ENCODE results near the gene DHRS4L2.
"Not testable (repeated sequence)": the region's sequence is repeated elsewhere in the genome, so short reads cannot be mapped to it uniquely, and the experiment has no call there.

DHRS4L2 gene

GRCh38 chr14:23954279-23954614, 34.5 kb upstream of the DHRS4L2 start:
- not testable (repeated sequence) for ATAC-seq (ENCODE audit: low read depth); DNase-seq (ENCODE audit: low spot score); H3K4me1 ChIP-seq (ENCODE audit: insufficient read depth, poor library complexity, severe bottlenecking); H3K9me3 ChIP-seq (ENCODE audit: severe bottlenecking); H3K27me3 ChIP-seq (ENCODE audit: insufficient read depth, poor library complexity, severe bottlenecking)
- Histone ChIP-seq H3K36me3 (ENCODE audit: low read depth) (peaks cover 12% of the 10 kb centered on the region), H3K4me3 (ENCODE audit: severe bottlenecking) (peak overlapping the region; percentile 73), H3K27ac (ENCODE audit: poor library complexity, severe bottlenecking) (peak overlapping the region; percentile 51)
- TF ChIP-seq CTCF (IDR thresholded peaks at IDR 0.05; ENCODE audit: poor library complexity, severe bottlenecking), result peak; percentile 83

- H3K27me3 ChIP-seq (ENCODE audit: insufficient read depth, poor library complexity, severe bottlenecking); ATAC-seq (ENCODE audit: low read depth); H3K4me3 ChIP-seq (ENCODE audit: severe bottlenecking); DNase-seq (ENCODE audit: low spot score); H3K9me3 ChIP-seq (ENCODE audit: severe bottlenecking); H3K4me1 ChIP-seq (ENCODE audit: insufficient read depth, poor library complexity, severe bottlenecking): not testable (repeated sequence)
- peaks cover 12% of the 10 kb centered on the region for H3K36me3 ChIP-seq (ENCODE audit: low read depth)
- H3K27ac ChIP-seq (ENCODE audit: poor library complexity, severe bottlenecking), result peak overlapping the region; percentile 51
Observed at GRCh38 chr14:23954965-23955364, 33.8 kb upstream of the DHRS4L2 start.

GRCh38 chr14:23955811-23956210, 32.9 kb upstream of the DHRS4L2 start:
- not testable (repeated sequence) for H3K4me3 ChIP-seq (ENCODE audit: severe bottlenecking); H3K9me3 ChIP-seq (ENCODE audit: severe bottlenecking); H3K4me1 ChIP-seq (ENCODE audit: insufficient read depth, poor library complexity, severe bottlenecking); H3K27me3 ChIP-seq (ENCODE audit: insufficient read depth, poor library complexity, severe bottlenecking); H3K27ac ChIP-seq (ENCODE audit: poor library complexity, severe bottlenecking); ATAC-seq (ENCODE audit: low read depth); DNase-seq (ENCODE audit: low spot score)
- H3K36me3 ChIP-seq (ENCODE audit: low read depth), result peaks cover 12% of the 10 kb centered on the region

- not testable (repeated sequence) for H3K9me3 ChIP-seq (ENCODE audit: severe bottlenecking); ATAC-seq (ENCODE audit: low read depth); H3K27me3 ChIP-seq (ENCODE audit: insufficient read depth, poor library complexity, severe bottlenecking); H3K27ac ChIP-seq (ENCODE audit: poor library complexity, severe bottlenecking); H3K4me1 ChIP-seq (ENCODE audit: insufficient read depth, poor library complexity, severe bottlenecking); H3K4me3 ChIP-seq (ENCODE audit: severe bottlenecking); DNase-seq (ENCODE audit: low spot score)
- peaks cover 12% of the 10 kb centered on the region for H3K36me3 ChIP-seq (ENCODE audit: low read depth)
Observed at GRCh38 chr14:23957913-23958569, 30.7 kb upstream of the DHRS4L2 start.

- not testable (repeated sequence) for H3K27ac ChIP-seq (ENCODE audit: poor library complexity, severe bottlenecking); H3K4me1 ChIP-seq (ENCODE audit: insufficient read depth, poor library complexity, severe bottlenecking); H3K9me3 ChIP-seq (ENCODE audit: severe bottlenecking); H3K4me3 ChIP-seq (ENCODE audit: severe bottlenecking); DNase-seq (ENCODE audit: low spot score); H3K27me3 ChIP-seq (ENCODE audit: insufficient read depth, poor library complexity, severe bottlenecking); H3K36me3 ChIP-seq (ENCODE audit: low read depth); ATAC-seq (ENCODE audit: low read depth)
Observed at GRCh38 chr14:23960899-23961298, 27.8 kb upstream of the DHRS4L2 start.

- not testable (repeated sequence) for ATAC-seq (ENCODE audit: low read depth)
Observed at GRCh38 chr14:23961704-23962103, 27.0 kb upstream of the DHRS4L2 start.

GRCh38 chr14:23969130-23969480, 19.6 kb upstream of the DHRS4L2 start:
- not testable (repeated sequence) for H3K4me1 ChIP-seq (ENCODE audit: insufficient read depth, poor library complexity, severe bottlenecking); H3K4me3 ChIP-seq (ENCODE audit: severe bottlenecking); ATAC-seq (ENCODE audit: low read depth); H3K9me3 ChIP-seq (ENCODE audit: severe bottlenecking); DNase-seq (ENCODE audit: low spot score); H3K27me3 ChIP-seq (ENCODE audit: insufficient read depth, poor library complexity, severe bottlenecking); H3K27ac ChIP-seq (ENCODE audit: poor library complexity, severe bottlenecking); H3K36me3 ChIP-seq (ENCODE audit: low read depth)

More at GRCh38 chr14:23961704-23962103, 27.0 kb upstream of the DHRS4L2 start:
- DNase-seq (ENCODE audit: low spot score); H3K4me3 ChIP-seq (ENCODE audit: severe bottlenecking); H3K27me3 ChIP-seq (ENCODE audit: insufficient read depth, poor library complexity, severe bottlenecking); H3K36me3 ChIP-seq (ENCODE audit: low read depth); H3K4me1 ChIP-seq (ENCODE audit: insufficient read depth, poor library complexity, severe bottlenecking); H3K27ac ChIP-seq (ENCODE audit: poor library complexity, severe bottlenecking); H3K9me3 ChIP-seq (ENCODE audit: severe bottlenecking): not testable (repeated sequence)

GRCh38 chr14:23969481-23970282, 19.0 kb upstream of the DHRS4L2 start:
- H3K36me3 ChIP-seq (ENCODE audit: low read depth); H3K27me3 ChIP-seq (ENCODE audit: insufficient read depth, poor library complexity, severe bottlenecking); DNase-seq (ENCODE audit: low spot score); H3K9me3 ChIP-seq (ENCODE audit: severe bottlenecking); H3K4me1 ChIP-seq (ENCODE audit: insufficient read depth, poor library complexity, severe bottlenecking); H3K27ac ChIP-seq (ENCODE audit: poor library complexity, severe bottlenecking): not testable (repeated sequence)
- H3K4me3 ChIP-seq (ENCODE audit: severe bottlenecking), result peak overlapping the region; percentile 15
- ATAC-seq (ENCODE audit: low read depth), result peak; percentile 74

GRCh38 chr14:23970283-23970659, 18.5 kb upstream of the DHRS4L2 start:
- DNase-seq (ENCODE audit: low spot score); H3K9me3 ChIP-seq (ENCODE audit: severe bottlenecking); ATAC-seq (ENCODE audit: low read depth); H3K4me3 ChIP-seq (ENCODE audit: severe bottlenecking); H3K27ac ChIP-seq (ENCODE audit: poor library complexity, severe bottlenecking); H3K36me3 ChIP-seq (ENCODE audit: low read depth); H3K4me1 ChIP-seq (ENCODE audit: insufficient read depth, poor library complexity, severe bottlenecking); H3K27me3 ChIP-seq (ENCODE audit: insufficient read depth, poor library complexity, severe bottlenecking): not testable (repeated sequence)

- not testable (repeated sequence) for H3K27ac ChIP-seq (ENCODE audit: poor library complexity, severe bottlenecking); ATAC-seq (ENCODE audit: low read depth); H3K9me3 ChIP-seq (ENCODE audit: severe bottlenecking); H3K4me3 ChIP-seq (ENCODE audit: severe bottlenecking); H3K36me3 ChIP-seq (ENCODE audit: low read depth); DNase-seq (ENCODE audit: low spot score); H3K27me3 ChIP-seq (ENCODE audit: insufficient read depth, poor library complexity, severe bottlenecking); H3K4me1 ChIP-seq (ENCODE audit: insufficient read depth, poor library complexity, severe bottlenecking)
Observed at GRCh38 chr14:23973178-23973577, 15.6 kb upstream of the DHRS4L2 start.

Data from RWPE2 (cell line).